Measurements from ENCODE around the gene BNIP3.

BNIP3 gene

GRCh38 chr10:131930150-131930549, 51.6 kb downstream of the BNIP3 start:
- no peak overlapping the region for H3K4me3 ChIP-seq
- H3K27me3 ChIP-seq = no peaks in the 10 kb centered on the region
- intact Hi-C loops (cut with DNase I; ENCODE audit: low total_unique reads) = no loop called here
- H3K4me1 ChIP-seq = peaks cover 0 to 53% (median 38%) of the 10 kb centered on the region in 4 donors
- H3K36me3 ChIP-seq = peaks cover 0 to 7% (median 7%) of the 10 kb centered on the region in 3 donors
- peaks cover 0 to 7% (median 2%) of the 10 kb centered on the region in 3 donors for H3K9me3 ChIP-seq
- no peak for DNase-seq
- no peak overlapping the region for H3K27ac ChIP-seq
- no peak for TF ChIP-seq CTCF (IDR thresholded peaks at IDR 0.05)

GRCh38 chr10:131929122-131929845, 52.4 kb downstream of the BNIP3 start:
- Histone ChIP-seq H3K27me3 (no peaks in the 10 kb centered on the region), H3K9me3 (peaks cover 0 to 11% (median 6%) of the 10 kb centered on the region in 3 donors), H3K27ac (no peak overlapping the region), H3K4me3 (no peak overlapping the region), H3K36me3 (no peaks in the 10 kb centered on the region), H3K4me1 (peaks cover 0 to 53% (median 38%) of the 10 kb centered on the region in 4 donors)
- DNase-seq = peak in 1 of 2 donors; percentile 34
- intact Hi-C loops (cut with DNase I; ENCODE audit: low total_unique reads) = no loop called here
- TF ChIP-seq CTCF (IDR thresholded peaks at IDR 0.05) = no peak

GRCh38 chr10:131928248-131929095, 53.3 kb downstream of the BNIP3 start:
- Histone ChIP-seq H3K4me3 (no peak overlapping the region), H3K27ac (no peak overlapping the region), H3K4me1 (peaks cover 0 to 53% (median 37%) of the 10 kb centered on the region in 4 donors), H3K9me3 (peaks cover 0 to 11% (median 6%) of the 10 kb centered on the region in 3 donors), H3K36me3 (no peaks in the 10 kb centered on the region), H3K27me3 (no peaks in the 10 kb centered on the region)
- DNase-seq = peak in 1 of 2 donors; percentile 13
- intact Hi-C loops (cut with DNase I; ENCODE audit: low total_unique reads) = no loop called here
- no peak for TF ChIP-seq CTCF (IDR thresholded peaks at IDR 0.05)

GRCh38 chr10:131926743-131927595, 54.8 kb downstream of the BNIP3 start:
- no peak for TF ChIP-seq CTCF (IDR thresholded peaks at IDR 0.05)
- Histone ChIP-seq H3K27ac (no peak overlapping the region), H3K36me3 (no peaks in the 10 kb centered on the region), H3K4me3 (no peak overlapping the region), H3K9me3 (peaks cover 0 to 11% (median 6%) of the 10 kb centered on the region in 3 donors), H3K4me1 (peaks cover 0 to 44% (median 30%) of the 10 kb centered on the region in 4 donors), H3K27me3 (no peaks in the 10 kb centered on the region)
- DNase-seq = no peak
- intact Hi-C loops (cut with DNase I; ENCODE audit: low total_unique reads) = no loop called here

- intact Hi-C loops (cut with DNase I; ENCODE audit: low total_unique reads) = no loop called here
- no peak for DNase-seq
- Histone ChIP-seq H3K36me3 (no peaks in the 10 kb centered on the region), H3K4me3 (no peak overlapping the region), H3K27ac (no peak overlapping the region), H3K9me3 (peaks cover 0 to 11% (median 6%) of the 10 kb centered on the region in 3 donors), H3K27me3 (no peaks in the 10 kb centered on the region), H3K4me1 (peaks cover 0 to 37% (median 23%) of the 10 kb centered on the region in 4 donors)
- no peak for TF ChIP-seq CTCF (IDR thresholded peaks at IDR 0.05)
These were observed 55.5 kb downstream of the BNIP3 start for GRCh38 chr10:131926253-131926652.

Data from tibial artery (tissue), 4 donors.